GM19397 (cell line): ENCODE results near the gene MROH2B.
"Not testable (repeated sequence)": the region's sequence is repeated elsewhere in the genome, so short reads cannot be mapped to it uniquely, and the experiment has no call there.

Experiments used
- ATAC-seq: cut with Tn5 transposase; IDR thresholded peaks from one replicate; pipeline ENCODE4 v1.9.1; 2021; ENCODE audit warnings: mild to moderate bottlenecking, moderate library complexity; ENCODE audit not compliant: unreplicated experiment

Gene MROH2B

GRCh38 chr5:41032973-41033372 lies 38.2 kb downstream of the MROH2B start:
- ATAC-seq: no peak

GRCh38 chr5:41022600-41022999 lies 48.5 kb downstream of the MROH2B start:
- ATAC-seq: not testable (repeated sequence)

GRCh38 chr5:41012318-41012717 lies 58.8 kb downstream of the MROH2B start:
- ATAC-seq: no peak

GRCh38 chr5:41010572-41010971 lies 60.6 kb downstream of the MROH2B start:
- no peak for ATAC-seq

- ATAC-seq: no peak
These were observed 61.9 kb downstream of the MROH2B start for GRCh38 chr5:41009232-41009631.

GRCh38 chr5:41004931-41005330 lies 66.2 kb downstream of the MROH2B start:
- no peak for ATAC-seq

GRCh38 chr5:41003670-41004376 lies 67.3 kb downstream of the MROH2B start:
- no peak for ATAC-seq

GRCh38 chr5:40999966-41000365 lies 71.2 kb downstream of the MROH2B start:
- ATAC-seq: no peak

GRCh38 chr5:40999142-40999541 lies 72.0 kb downstream of the MROH2B start:
- no peak for ATAC-seq

GRCh38 chr5:40995801-40996586 lies 75.1 kb downstream of the MROH2B start:
- no peak for ATAC-seq

- no peak for ATAC-seq
These were observed 79.1 kb downstream of the MROH2B start for GRCh38 chr5:40991981-40992559.

GRCh38 chr5:40991168-40991980 lies 79.8 kb downstream of the MROH2B start:
- ATAC-seq: no peak

- ATAC-seq: no peak
These were observed 82.2 kb downstream of the MROH2B start for GRCh38 chr5:40988746-40989510.

GRCh38 chr5:40987349-40987748 lies 83.8 kb downstream of the MROH2B start:
- no peak for ATAC-seq

- ATAC-seq: no peak
These were observed 84.5 kb downstream of the MROH2B start for GRCh38 chr5:40986666-40987065.

GRCh38 chr5:40985501-40985900 lies 85.6 kb downstream of the MROH2B start:
- ATAC-seq: no peak

- no peak for ATAC-seq
These were observed 86.3 kb downstream of the MROH2B start for GRCh38 chr5:40984884-40985283.

- no peak for ATAC-seq
These were observed 87.4 kb downstream of the MROH2B start for GRCh38 chr5:40983781-40984180.

GRCh38 chr5:40981420-40981819 lies 89.7 kb downstream of the MROH2B start:
- no peak for ATAC-seq

- no peak for ATAC-seq
These were observed 94.3 kb downstream of the MROH2B start for GRCh38 chr5:40976836-40977235.
